ENCODE measurements around the gene ATP6AP1. TPM values are rescaled to one million over a fixed set of nuclear protein-coding genes. Genes with fewer than 3 reads are reported as not detected.

Gene ATP6AP1
- total and polyA plus RNA-seq, 2 experiments from 2014 or later = 37.7 to 52.1 TPM

- no peak overlapping the region for H2AFZ ChIP-seq
- H3K4me1 Mint-ChIP-seq = peaks cover 13% of the 10 kb centered on the region; the same call in 2 of the 3 replicates
These were observed 29.6 kb upstream of the ATP6AP1 start for GRCh38 chrX:154398668-154399526.

GRCh38 chrX:154399527-154400368 lies 28.7 kb upstream of the ATP6AP1 start:
- H3K27ac Mint-ChIP-seq = peak overlapping the region; percentile 100
- Histone ChIP-seq H4K20me1 (replicated peaks; ENCODE audit: insufficient read depth) (no peaks in the 10 kb centered on the region), H3F3A (replicated peaks; ENCODE audit: low read depth) (peaks cover 21% of the 10 kb centered on the region), H3K9me2 (ENCODE audit: insufficient read depth) (no peaks in the 10 kb centered on the region), H3K27ac (ENCODE audit: low read depth) (peak overlapping the region; percentile 92), H3K4me1 (ENCODE audit: insufficient read depth) (peaks cover 6% of the 10 kb centered on the region; the same call in 1 of the 2 replicates), H3K79me2 (replicated peaks; ENCODE audit: insufficient read depth) (peaks cover 17% of the 10 kb centered on the region), H3K36me3 (ENCODE audit: insufficient read depth) (peaks cover 4% of the 10 kb centered on the region; the same call in 1 of the 2 replicates), H3K4me3 (peak overlapping the region; percentile 85), H3K4me2 (peak overlapping the region; percentile 90), H3K27me3 (ENCODE audit: insufficient read depth) (no peaks in the 10 kb centered on the region), H2AFZ (no peak overlapping the region)
- peaks cover 42% of the 10 kb centered on the region for H3K27me3 Mint-ChIP-seq (ENCODE audit: insufficient read depth, low read depth, poor library complexity)
- peaks cover 13% of the 10 kb centered on the region; the same call in 2 of the 3 replicates for H3K4me1 Mint-ChIP-seq
- H3K36me3 Mint-ChIP-seq (ENCODE audit: low read depth) = peaks cover 36% of the 10 kb centered on the region
- ATAC-seq = no peak
- H3K4me3 Mint-ChIP-seq = peak overlapping the region; percentile 100
- peaks cover 9% of the 10 kb centered on the region; the same call in 1 of the 3 replicates for H3K9me3 Mint-ChIP-seq
- no peak for DNase-seq (ENCODE audit: low spot score)
- no peak for TF ChIP-seq REST (IDR thresholded peaks at IDR 0.05; ENCODE audit: unreplicated experiment)
- TF ChIP-seq CREB1 (CRISPR knock-in tag; IDR thresholded peaks at IDR 0.05; ENCODE audit: low read depth) = no peak
- no peak for TF ChIP-seq ZNF114 (CRISPR knock-in tag; IDR thresholded peaks at IDR 0.05)
- no peak for TF ChIP-seq EZH2 (IDR thresholded peaks at IDR 0.05; ENCODE audit: low read depth, unreplicated experiment)
- TF ChIP-seq, protein P1, sequence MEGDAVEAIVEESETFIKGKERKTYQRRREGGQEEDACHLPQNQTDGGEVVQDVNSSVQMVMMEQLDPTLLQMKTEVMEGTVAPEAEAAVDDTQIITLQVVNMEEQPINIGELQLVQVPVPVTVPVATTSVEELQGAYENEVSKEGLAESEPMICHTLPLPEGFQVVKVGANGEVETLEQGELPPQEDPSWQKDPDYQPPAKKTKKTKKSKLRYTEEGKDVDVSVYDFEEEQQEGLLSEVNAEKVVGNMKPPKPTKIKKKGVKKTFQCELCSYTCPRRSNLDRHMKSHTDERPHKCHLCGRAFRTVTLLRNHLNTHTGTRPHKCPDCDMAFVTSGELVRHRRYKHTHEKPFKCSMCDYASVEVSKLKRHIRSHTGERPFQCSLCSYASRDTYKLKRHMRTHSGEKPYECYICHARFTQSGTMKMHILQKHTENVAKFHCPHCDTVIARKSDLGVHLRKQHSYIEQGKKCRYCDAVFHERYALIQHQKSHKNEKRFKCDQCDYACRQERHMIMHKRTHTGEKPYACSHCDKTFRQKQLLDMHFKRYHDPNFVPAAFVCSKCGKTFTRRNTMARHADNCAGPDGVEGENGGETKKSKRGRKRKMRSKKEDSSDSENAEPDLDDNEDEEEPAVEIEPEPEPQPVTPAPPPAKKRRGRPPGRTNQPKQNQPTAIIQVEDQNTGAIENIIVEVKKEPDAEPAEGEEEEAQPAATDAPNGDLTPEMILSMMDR (conservative IDR thresholded peaks at IDR 0.05; ENCODE audit: low read depth in 2 of 2) = no peak

More at GRCh38 chrX:154398668-154399526, 29.6 kb upstream of the ATP6AP1 start:
- DNase-seq (ENCODE audit: low spot score) = peak; percentile 61
- peak overlapping the region; percentile 90 for H3K4me2 ChIP-seq
- peak overlapping the region; percentile 100 for H3K4me3 Mint-ChIP-seq
- no peaks in the 10 kb centered on the region for H4K20me1 ChIP-seq (replicated peaks; ENCODE audit: insufficient read depth)
- H3K9me2 ChIP-seq (ENCODE audit: insufficient read depth) = no peaks in the 10 kb centered on the region
- H3K27me3 ChIP-seq (ENCODE audit: insufficient read depth) = no peaks in the 10 kb centered on the region
- TF ChIP-seq, protein P1 (conservative IDR thresholded peaks at IDR 0.05; ENCODE audit: low read depth in 2 of 2) = peak; percentile 64 to 65
- TF ChIP-seq STAT1 (IDR thresholded peaks at IDR 0.05; ENCODE audit: unreplicated experiment) = no peak
- peaks cover 6% of the 10 kb centered on the region; the same call in 1 of the 2 replicates for H3K4me1 ChIP-seq (ENCODE audit: insufficient read depth)
- H3K36me3 Mint-ChIP-seq (ENCODE audit: low read depth) = peaks cover 36% of the 10 kb centered on the region
- peak; percentile 4; the same call in 2 of the 3 replicates for ATAC-seq
- peaks cover 9% of the 10 kb centered on the region; the same call in 1 of the 3 replicates for H3K9me3 Mint-ChIP-seq
- H3K27me3 Mint-ChIP-seq (ENCODE audit: insufficient read depth, low read depth, poor library complexity) = peaks cover 40% of the 10 kb centered on the region
- peak overlapping the region; percentile 85 for H3K4me3 ChIP-seq
- H3K36me3 ChIP-seq (ENCODE audit: insufficient read depth) = peaks cover 4% of the 10 kb centered on the region; the same call in 1 of the 2 replicates
- peaks cover 17% of the 10 kb centered on the region for H3K79me2 ChIP-seq (replicated peaks; ENCODE audit: insufficient read depth)
- H3K27ac ChIP-seq (ENCODE audit: low read depth) = peak overlapping the region; percentile 92
- peak overlapping the region; percentile 100 for H3K27ac Mint-ChIP-seq
- peaks cover 21% of the 10 kb centered on the region for H3F3A ChIP-seq (replicated peaks; ENCODE audit: low read depth)
